K562 (cell line): ENCODE data around the gene GNL3. TPM values are rescaled to one million over a fixed set of nuclear protein-coding genes. Genes with fewer than 3 reads are reported as not detected.

Source experiments
- COPS2 ChIP-seq: fragments of 450-650 bp; conservative IDR thresholded peaks from 2 replicates; pipeline ENCODE4 v1.6.1; 2016; ENCODE audit warnings: mild to moderate bottlenecking, moderate library complexity
- FOS ChIP-seq: IDR thresholded peaks from 3 replicates; pipeline ENCODE4 v1.6.1; 2011; ENCODE audit not compliant: insufficient read length; ENCODE audit errors: extremely low read depth
- NCOA1 ChIP-seq: fragments of 450-650 bp; IDR thresholded peaks from 2 replicates; pipeline ENCODE4 v1.6.1; 2016; ENCODE audit warnings: low read depth
- NELFE ChIP-seq: IDR thresholded peaks from 2 replicates; pipeline ENCODE4 v1.6.1; 2011; ENCODE audit warnings: mild to moderate bottlenecking; ENCODE audit not compliant: insufficient read depth, insufficient read length
- PURB ChIP-seq: sonication (generic); formaldehyde crosslinking; IDR thresholded peaks from 2 replicates; pipeline ENCODE4 v1.9.0; 2021; ENCODE audit warnings: low read depth, mild to moderate bottlenecking, missing genetic modification reagents
- TEAD2 ChIP-seq: fragments of 450-650 bp; IDR thresholded peaks from 2 replicates; pipeline ENCODE4 v1.6.1; 2016; ENCODE audit warnings: missing genetic modification characterization, control low read depth, missing compliant biosample characterization
- USF1 ChIP-seq: sonication (generic); formaldehyde crosslinking; IDR thresholded peaks from 2 replicates; pipeline ENCODE4 v1.9.0; 2022; ENCODE audit warnings: mild to moderate bottlenecking, missing genetic modification reagents
- ZBTB7A ChIP-seq: IDR thresholded peaks from 2 replicates; pipeline ENCODE4 v1.6.1; 2011; ENCODE audit warnings: low read depth, mild to moderate bottlenecking, low read length, moderate library complexity, borderline replicate concordance; ENCODE audit not compliant: control insufficient read depth
- ZFP91 ChIP-seq: sonication (generic); formaldehyde crosslinking; IDR thresholded peaks from 2 replicates; pipeline ENCODE4 v1.8.0; 2022; ENCODE audit warnings: mild to moderate bottlenecking, missing genetic modification reagents
- ZNF274 ChIP-seq: IDR thresholded peaks from 2 replicates; pipeline ENCODE4 v1.6.1; 2011; ENCODE audit warnings: low read depth, mild to moderate bottlenecking, low read length, moderate library complexity, borderline replicate concordance
- ZNF407 ChIP-seq: fragments of 450-650 bp; IDR thresholded peaks from 2 replicates; pipeline ENCODE4 v1.6.1; 2016; ENCODE audit warnings: low read depth
- ZNF449 ChIP-seq: fragments of 250-450 bp; sonication (Bioruptor Pico); IDR thresholded peaks from 2 replicates; pipeline ENCODE4 v1.8.0; 2022; ENCODE audit warnings: moderate library complexity, mild to moderate bottlenecking, inconsistent platforms
- ZNF77 ChIP-seq: fragments of 250-450 bp; sonication (Bioruptor Pico); IDR thresholded peaks from 2 replicates; pipeline ENCODE4 v1.5.0; 2020
- ZNF780A ChIP-seq: fragments of 250-450 bp; sonication (Bioruptor Pico); IDR thresholded peaks from 2 replicates; pipeline ENCODE4 v1.5.0; 2021; ENCODE audit warnings: mild to moderate bottlenecking
- ZNF830 ChIP-seq: fragments of 250-450 bp; sonication (Bioruptor Pico); IDR thresholded peaks from 2 replicates; pipeline ENCODE4 v1.5.0; 2021; ENCODE audit warnings: mild to moderate bottlenecking
- polyA plus RNA-seq, 8 experiments: library from polyadenylated mRNA; depleted of rRNA in 4 of 8; stranded (reverse) in 5 of 8; unstranded in 3 of 8; fragments of >200 nt; fragmentation: Nextera tagmentation in 2 of 8; fragmentation: Illumina TruSeq in 1 of 8; extraction: Ambion mirVana in 2 of 8; extraction: Trizol in 1 of 8; gene quantifications; 2 replicates each; pipeline versions ENCODE4 v1.2.1 to v1.2.3, GENCODE V29; 2011 to 2014; ENCODE audit warnings: inconsistent platforms in 1 of 8, missing spikeins in 1 of 8
- total RNA-seq, 7 experiments: library from RNA; depleted of rRNA in 6 of 7; stranded (reverse); fragments of >200 nt in 6 of 7; fragmentation: Illumina TruSeq in 2 of 7; extraction: Trizol in 2 of 7; gene quantifications; 2 replicates each; pipeline versions ENCODE4 v1.2.1 to v1.2.3, GENCODE V29; 2011 to 2021; ENCODE audit warnings: low replicate concordance in 1 of 7

GNL3 gene
- total and polyA plus RNA-seq, 9 of the 15 experiments (the other 6 are each of a cell fraction or from before 2014, with no cell fraction given), result 132 to 313 (median 220) TPM

GRCh38 chr3:52705688-52706686 is 20.2 kb downstream of the GNL3 start, which contains the start of the genes GLT8D1 and SPCS1 (continued):
- no peak for TF ChIP-seq ZNF407
- no peak for TF ChIP-seq ZNF780A (CRISPR knock-in tag)
- no peak for TF ChIP-seq TEAD2 (tag)
- no peak for TF ChIP-seq ZNF77 (CRISPR knock-in tag)
- no peak for TF ChIP-seq PURB (CRISPR knock-in tag)
- peak; percentile 5; the same call in 1 of the 2 replicates for TF ChIP-seq ZBTB7A
- peak; percentile 17; the same call in 1 of the 2 replicates for TF ChIP-seq USF1
- TF ChIP-seq ZNF274, result no peak
- no peak for TF ChIP-seq NELFE
- TF ChIP-seq ZNF830 (CRISPR knock-in tag), result no peak
- no peak for TF ChIP-seq COPS2
- no peak for TF ChIP-seq ZNF449 (CRISPR knock-in tag)
- TF ChIP-seq ZFP91, result no peak
- no peak for TF ChIP-seq FOS
- peak; percentile 44; the same call in 1 of the 2 replicates for TF ChIP-seq NCOA1
